IMR-90 (cell line): ENCODE data around the gene MAPKAPK2. TPM values are rescaled to one million over a fixed set of nuclear protein-coding genes. Genes with fewer than 3 reads are reported as not detected.

Experiments used
- ATAC-seq: fragments of 200-7000 bp; cut with Tn5 transposase; 2 replicates; pipeline ENCODE4 v1.9.1; 2020; ENCODE audit warnings: low read depth, mild to moderate bottlenecking, moderate library complexity
- BruUV-seq: library from RNA; stranded (reverse); fragments of 400-500 nt; replicated peaks from 2 replicates; lab custom pipeline; 2021; lab: Mats Ljungman, UMichigan
- CTCF ChIA-PET: fragments of 300-600 bp; formaldehyde crosslinking; extraction: SDS; loops from one replicate; lab custom pipeline; 2021; ENCODE audit warnings: antibody characterized with exemption; lab: Yijun Ruan, JAX
- POLR2A ChIA-PET: fragments of 300-600 bp; sonication (Branson Sonifier 250); formaldehyde crosslinking; loops from one replicate; lab custom pipeline; 2022; ENCODE audit warnings: antibody characterized with exemption; ENCODE audit not compliant: unreplicated experiment; lab: Charles Lee
- DNase-seq: peaks from one replicate; pipeline ENCODE4 v3.0.0; 2013
- H2AFZ ChIP-seq: replicated peaks from 2 replicates; pipeline ENCODE3; 2013; ENCODE audit warnings: low read length, mild to moderate bottlenecking; ENCODE audit not compliant: poor library complexity
- H2AK5ac ChIP-seq: 2 replicates; pipeline ENCODE4 v1.6.1; 2013; ENCODE audit warnings: low read depth, low read length, inconsistent platforms
- H2AK9ac ChIP-seq: replicated peaks from 2 replicates; pipeline ENCODE3; 2013; ENCODE audit warnings: mild to moderate bottlenecking, low read depth, low read length, moderate library complexity; ENCODE audit not compliant: poor library complexity
- H2BK120ac ChIP-seq: 2 replicates; pipeline ENCODE4 v1.6.1; 2013; ENCODE audit warnings: low read depth, low read length, inconsistent platforms
- H2BK15ac ChIP-seq: 3 replicates; pipeline ENCODE4 v1.6.1; 2013; ENCODE audit warnings: low read depth, low read length, inconsistent platforms
- H2BK20ac ChIP-seq: 2 replicates; pipeline ENCODE4 v1.6.1; 2013; ENCODE audit warnings: low read depth, mild to moderate bottlenecking, inconsistent platforms, low read length, moderate library complexity
- H2BK5ac ChIP-seq: 2 replicates; pipeline ENCODE4 v1.6.1; 2013; ENCODE audit warnings: mild to moderate bottlenecking, low read depth, low read length, inconsistent platforms; ENCODE audit not compliant: poor library complexity, severe bottlenecking
- H3K14ac ChIP-seq: replicated peaks from 2 replicates; pipeline ENCODE4 v1.6.1; 2013; ENCODE audit warnings: low read depth, low read length, inconsistent platforms
- H3K18ac ChIP-seq: 2 replicates; pipeline ENCODE4 v1.6.1; 2013; ENCODE audit warnings: low read depth, low read length, control low read depth
- H3K23ac ChIP-seq: 2 replicates; pipeline ENCODE4 v1.6.1; 2013; ENCODE audit warnings: low read depth, low read length, inconsistent platforms
- H3K27ac ChIP-seq: 2 replicates; pipeline ENCODE4 v1.5.1; 2013; ENCODE audit warnings: mild to moderate bottlenecking, control low read depth, low read length; ENCODE audit not compliant: insufficient read depth
- H3K27me3 ChIP-seq: 2 replicates; pipeline ENCODE4 v1.6.1; 2013; ENCODE audit warnings: low read length; ENCODE audit not compliant: control insufficient read depth, insufficient read depth
- H3K36me3 ChIP-seq: 2 replicates; pipeline ENCODE4 v1.6.1; 2013; ENCODE audit warnings: low read length, mixed read lengths; ENCODE audit not compliant: control insufficient read depth, insufficient read depth
- H3K4ac ChIP-seq: 2 replicates; pipeline ENCODE4 v1.6.1; 2013; ENCODE audit warnings: low read depth, low read length, inconsistent platforms
- H3K4me1 ChIP-seq: 2 replicates; pipeline ENCODE4 v1.6.1; 2013; ENCODE audit warnings: low read length, mixed read lengths; ENCODE audit not compliant: control insufficient read depth, insufficient read depth
- H3K4me2 ChIP-seq: 2 replicates; pipeline ENCODE4 v1.6.1; 2013; ENCODE audit warnings: low read depth, mild to moderate bottlenecking, control low read depth, low read length, moderate library complexity
- H3K4me3 ChIP-seq: 2 replicates; pipeline ENCODE4 v1.5.1; 2013; ENCODE audit warnings: low read depth, mild to moderate bottlenecking, control low read depth, low read length, moderate library complexity; ENCODE audit not compliant: insufficient read depth
- H3K56ac ChIP-seq: 2 replicates; pipeline ENCODE4 v1.6.1; 2013; ENCODE audit warnings: low read length, inconsistent platforms; ENCODE audit not compliant: insufficient read depth; ENCODE audit errors: extremely low read depth
- H3K79me1 ChIP-seq, 2 experiments: 2 replicates each; pipeline ENCODE4 v1.6.1; 2013; ENCODE audit warnings: low read length in 2 of 2, inconsistent platforms in 1 of 2, low read depth in 1 of 2
- H3K9ac ChIP-seq: 2 replicates; pipeline ENCODE4 v1.6.1; 2013; ENCODE audit warnings: low read depth, low read length, control low read depth
- H3K9me1 ChIP-seq: 2 replicates; pipeline ENCODE4 v1.6.1; 2013; ENCODE audit warnings: low read length, inconsistent platforms; ENCODE audit not compliant: insufficient read depth
- H3K9me3 ChIP-seq: 2 replicates; pipeline ENCODE4 v1.6.1; 2013; ENCODE audit warnings: low read length; ENCODE audit not compliant: control insufficient read depth, insufficient read depth
- H4K20me1 ChIP-seq: 2 replicates; pipeline ENCODE4 v1.6.1; 2013; ENCODE audit warnings: low read length, inconsistent platforms; ENCODE audit not compliant: insufficient read depth
- H4K5ac ChIP-seq: 2 replicates; pipeline ENCODE4 v1.6.1; 2013; ENCODE audit warnings: mild to moderate bottlenecking, low read depth, low read length, control low read depth
- H4K8ac ChIP-seq, 2 experiments: 2 replicates each; pipeline ENCODE4 v1.6.1; 2013; ENCODE audit warnings: low read depth in 2 of 2, low read length in 2 of 2, control low read depth in 1 of 2, inconsistent platforms in 1 of 2
- H4K91ac ChIP-seq: 2 replicates; pipeline ENCODE4 v1.6.1; 2013; ENCODE audit warnings: low read depth, low read length, inconsistent platforms; ENCODE audit not compliant: insufficient read depth
- BHLHE40 ChIP-seq: fragments of 150-350 bp; IDR thresholded peaks from 2 replicates; pipeline ENCODE4 v1.6.1; 2016; ENCODE audit warnings: mild to moderate bottlenecking, low read depth, low read length
- NFE2L2 ChIP-seq: fragments of 150-350 bp; IDR thresholded peaks from 2 replicates; pipeline ENCODE4 v1.6.1; 2016; ENCODE audit warnings: low read depth, mild to moderate bottlenecking, low read length
- RCOR1 ChIP-seq: IDR thresholded peaks from 2 replicates; pipeline ENCODE4 v1.6.1; 2012; ENCODE audit warnings: mild to moderate bottlenecking, low read length, improper control_type of control experiment; ENCODE audit not compliant: insufficient replicate concordance
- WGBS, 2 experiments: methylation state at CpG; one replicate each; pipeline versions ENCODE4 v1.1.5 to v1.1.7; 2013; ENCODE audit warnings: missing lambda C conversion rate in 2 of 2; ENCODE audit not compliant: insufficient read length in 1 of 2; ENCODE audit errors: extremely low coverage in 2 of 2; 5-methylcytosine and 5-hydroxymethylcytosine counted together
- dilution Hi-C: fragments of 300-500 bp; cut with HindIII; formaldehyde crosslinking; loops from one replicate; pipeline ENCODE4 v1.14.3; 2018; ENCODE audit warnings: low sequenced_read_pairs; ENCODE audit not compliant: unreplicated experiment
- in situ Hi-C: fragments of 300-500 bp; cut with MboI; formaldehyde crosslinking; loops from 3 replicates; pipeline ENCODE4 v1.14.3; 2019; ENCODE audit warnings: low sequenced_read_pairs, inconsistent platforms, mixed read lengths
- intact Hi-C: fragments of 100-400 bp; cut with micrococcal nuclease; formaldehyde crosslinking; loops from 2 replicates; pipeline ENCODE4 v1.10.0; 2022
- polyA plus RNA-seq, 3 experiments: library from polyadenylated mRNA; depleted of rRNA; stranded (reverse); fragments of >200 nt; gene quantifications; 2 replicates each; pipeline ENCODE4 v1.2.3, GENCODE V29; 2012; ENCODE audit warnings: low replicate concordance in 1 of 3
- total RNA-seq: library from RNA; depleted of rRNA; stranded (reverse); fragments of >200 nt; gene quantifications from 2 replicates; pipeline ENCODE4 v1.2.3, GENCODE V29; 2012
- TF ChIP-seq, protein P1 (sequence below): fragments of 150-350 bp; IDR thresholded peaks from 2 replicates; pipeline ENCODE4 v1.6.1; 2017; ENCODE audit warnings: mild to moderate bottlenecking, antibody characterized with exemption, low read length, low read depth
- TF ChIP-seq, protein P2 (sequence below): conservative IDR thresholded peaks from 2 replicates; pipeline ENCODE4 v1.5.1; 2012; ENCODE audit warnings: mild to moderate bottlenecking, low read depth, low read length, improper control_type of control experiment

The MAPKAPK2 gene
- total and polyA plus RNA-seq, 2 of the 4 experiments (the other 2 are of a cell fraction) = 56.5 to 66.4 TPM

DNA sequence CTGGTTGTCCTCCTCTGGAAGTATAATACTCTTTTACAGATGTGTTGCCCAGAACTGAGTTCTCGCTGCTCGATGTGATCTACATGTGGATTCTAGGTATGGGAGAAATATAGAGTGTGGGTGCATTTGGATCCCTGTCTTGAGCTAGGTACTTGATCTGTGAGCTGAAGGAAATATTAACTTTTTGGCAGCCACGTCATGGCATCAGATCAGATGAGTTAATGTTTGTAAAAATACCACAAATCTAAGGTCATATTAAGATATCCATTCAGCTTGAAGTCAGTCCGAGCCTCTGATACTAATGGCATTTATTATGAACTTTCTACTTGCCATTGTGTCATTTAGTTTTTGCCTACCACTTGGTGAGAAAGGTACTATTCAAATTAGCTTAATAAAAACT lies 24.6 kb downstream of the MAPKAPK2 start:
- Histone ChIP-seq H3K14ac (no peak overlapping the region), H2BK20ac (no peak overlapping the region), H2AK5ac (no peak overlapping the region), H4K20me1 (peaks cover 99% of the 10 kb centered on the region), H4K91ac (no peak overlapping the region), H3K27me3 (no peaks in the 10 kb centered on the region), H2BK5ac (no peak overlapping the region), H3K18ac (no peak overlapping the region), H3K23ac (no peak overlapping the region), H3K9ac (no peak overlapping the region), H3K4me1 (peaks cover 42% of the 10 kb centered on the region), H3K79me1 (peaks cover 29 to 96% of the 10 kb centered on the region in 2 experiments), H3K4me2 (no peak overlapping the region; the same call in 1 of the 2 replicates), H3K4me3 (no peak overlapping the region), H2AK9ac (no peak overlapping the region), H3K56ac (no peak overlapping the region), H4K8ac (no peak overlapping the region), H2BK120ac (no peak overlapping the region), H3K4ac (no peak overlapping the region), H4K5ac (no peak overlapping the region), H3K9me3 (no peaks in the 10 kb centered on the region), H2AFZ (no peak overlapping the region), H3K27ac (no peak overlapping the region), H3K36me3 (no peaks in the 10 kb centered on the region), H2BK15ac (no peak overlapping the region), H3K9me1 (peaks cover 61% of the 10 kb centered on the region)
- intact Hi-C loops = no loop called here
- no peak for ATAC-seq
- BruUV-seq = no TSS peak
- no peak for DNase-seq
- in situ Hi-C loops = no loop called here
- WGBS, 2 experiments = no CpG with 5 or more reads among the region's 4 CpGs
- dilution Hi-C loops = no loop called here
- ChIA-PET CTCF (interaction anchor here (1.1 to 1.7 kb wide), 3 partner anchors 10 to 78 kb away, joined by 3 to 5 read pairs (median 4); no protein-coding TSS in a partner anchor), POLR2A (no interaction called here)
- TF ChIP-seq, protein P1, sequence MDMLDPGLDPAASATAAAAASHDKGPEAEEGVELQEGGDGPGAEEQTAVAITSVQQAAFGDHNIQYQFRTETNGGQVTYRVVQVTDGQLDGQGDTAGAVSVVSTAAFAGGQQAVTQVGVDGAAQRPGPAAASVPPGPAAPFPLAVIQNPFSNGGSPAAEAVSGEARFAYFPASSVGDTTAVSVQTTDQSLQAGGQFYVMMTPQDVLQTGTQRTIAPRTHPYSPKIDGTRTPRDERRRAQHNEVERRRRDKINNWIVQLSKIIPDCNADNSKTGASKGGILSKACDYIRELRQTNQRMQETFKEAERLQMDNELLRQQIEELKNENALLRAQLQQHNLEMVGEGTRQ = no peak
- TF ChIP-seq BHLHE40 = no peak
- no peak for TF ChIP-seq RCOR1
- TF ChIP-seq, protein P2, sequence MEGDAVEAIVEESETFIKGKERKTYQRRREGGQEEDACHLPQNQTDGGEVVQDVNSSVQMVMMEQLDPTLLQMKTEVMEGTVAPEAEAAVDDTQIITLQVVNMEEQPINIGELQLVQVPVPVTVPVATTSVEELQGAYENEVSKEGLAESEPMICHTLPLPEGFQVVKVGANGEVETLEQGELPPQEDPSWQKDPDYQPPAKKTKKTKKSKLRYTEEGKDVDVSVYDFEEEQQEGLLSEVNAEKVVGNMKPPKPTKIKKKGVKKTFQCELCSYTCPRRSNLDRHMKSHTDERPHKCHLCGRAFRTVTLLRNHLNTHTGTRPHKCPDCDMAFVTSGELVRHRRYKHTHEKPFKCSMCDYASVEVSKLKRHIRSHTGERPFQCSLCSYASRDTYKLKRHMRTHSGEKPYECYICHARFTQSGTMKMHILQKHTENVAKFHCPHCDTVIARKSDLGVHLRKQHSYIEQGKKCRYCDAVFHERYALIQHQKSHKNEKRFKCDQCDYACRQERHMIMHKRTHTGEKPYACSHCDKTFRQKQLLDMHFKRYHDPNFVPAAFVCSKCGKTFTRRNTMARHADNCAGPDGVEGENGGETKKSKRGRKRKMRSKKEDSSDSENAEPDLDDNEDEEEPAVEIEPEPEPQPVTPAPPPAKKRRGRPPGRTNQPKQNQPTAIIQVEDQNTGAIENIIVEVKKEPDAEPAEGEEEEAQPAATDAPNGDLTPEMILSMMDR = no peak
- TF ChIP-seq NFE2L2 = no peak
